Neural cell (in vitro differentiated cells): ENCODE measurements around the gene NFU1. TPM values are rescaled to one million over a fixed set of nuclear protein-coding genes. Genes with fewer than 3 reads are reported as not detected.

Experiments
- H2AFZ ChIP-seq: fragments of 200-600, 300-800 bp; sonication (generic), shearing (Covaris generic); 2 replicates; pipeline ENCODE4 v1.6.0; 2014; ENCODE audit warnings: low read depth, mild to moderate bottlenecking, antibody characterized with exemption, low read length, moderate library complexity
- H3F3A ChIP-seq: fragments of 200-600 bp; shearing (Covaris generic); 2 replicates; pipeline ENCODE4 v1.6.1; 2016; ENCODE audit warnings: mild to moderate bottlenecking, moderate library complexity, mixed read lengths, antibody characterized with exemption, low read length; ENCODE audit not compliant: insufficient read depth, poor library complexity, severe bottlenecking
- H3K27ac ChIP-seq: fragments of 200-600, 300-800 bp; sonication (generic), shearing (Covaris generic); 2 replicates; pipeline ENCODE4 v1.5.1; 2014; ENCODE audit warnings: mild to moderate bottlenecking, low read length, moderate library complexity
- H3K27me3 ChIP-seq: fragments of 300-800, 200-600 bp; sonication (generic), shearing (Covaris generic); 2 replicates; pipeline ENCODE4 v1.6.0; 2014; ENCODE audit warnings: mild to moderate bottlenecking, low read depth, low read length, moderate library complexity; ENCODE audit not compliant: insufficient read depth
- H3K36me3 ChIP-seq: fragments of 300-800, 200-600 bp; sonication (generic), shearing (Covaris generic); 2 replicates; pipeline ENCODE4 v1.5.1; 2014; ENCODE audit warnings: mild to moderate bottlenecking, antibody characterized with exemption, low read length, moderate library complexity; ENCODE audit not compliant: insufficient read depth
- H3K4me2 ChIP-seq: fragments of 300-800, 200-600 bp; sonication (generic), shearing (Covaris generic); 2 replicates; pipeline ENCODE4 v1.6.0; 2014; ENCODE audit warnings: mild to moderate bottlenecking, low read length
- H3K4me3 ChIP-seq: fragments of 300-800, 200-600 bp; sonication (generic), shearing (Covaris generic); 2 replicates; pipeline ENCODE4 v1.5.1; 2014; ENCODE audit warnings: mild to moderate bottlenecking, low read length, moderate library complexity
- H3K79me2 ChIP-seq: fragments of 200-600 bp; shearing (Covaris generic); replicated peaks from 2 replicates; pipeline ENCODE4 v1.6.0; 2014; ENCODE audit warnings: mild to moderate bottlenecking, low read length, moderate library complexity; ENCODE audit not compliant: insufficient read depth
- H3K9ac ChIP-seq: fragments of 300-800, 200-600 bp; sonication (generic), shearing (Covaris generic); 2 replicates; pipeline ENCODE4 v1.6.1; 2016; ENCODE audit warnings: mild to moderate bottlenecking, low read length, mixed read lengths
- H3K9me2 ChIP-seq: fragments of 200-600 bp; shearing (Covaris generic); 2 replicates; pipeline ENCODE4 v1.6.1; 2016; ENCODE audit warnings: mild to moderate bottlenecking, low read length, mixed read lengths; ENCODE audit not compliant: insufficient read depth
- H3K9me3 ChIP-seq: fragments of 200-600, 300-800 bp; sonication (generic), shearing (Covaris generic); 2 replicates; pipeline ENCODE4 v1.6.1; 2016; ENCODE audit warnings: mild to moderate bottlenecking, mixed run types, low read length, moderate library complexity, mixed read lengths
- H4K20me1 ChIP-seq: fragments of 200-600 bp; shearing (Covaris generic); 2 replicates; pipeline ENCODE4 v1.6.1; 2016; ENCODE audit warnings: mild to moderate bottlenecking, mixed run types; ENCODE audit not compliant: insufficient read depth
- EZH2 ChIP-seq: fragments of 200-600, 300-800 bp; shearing (Covaris generic), sonication (generic); IDR thresholded peaks from 2 replicates; pipeline ENCODE4 v1.6.1; 2014; ENCODE audit warnings: antibody characterized with exemption, low read length, borderline replicate concordance, mild to moderate bottlenecking; ENCODE audit not compliant: insufficient read depth, poor library complexity, severe bottlenecking
- MXI1 ChIP-seq: fragments of 450-650 bp; conservative IDR thresholded peaks from 2 replicates; pipeline ENCODE4 v1.6.1; 2014; ENCODE audit warnings: antibody characterized with exemption, mild to moderate bottlenecking; ENCODE audit not compliant: poor library complexity, severe bottlenecking
- POLR2AphosphoS5 ChIP-seq: IDR thresholded peaks from 2 replicates; pipeline ENCODE4 v1.6.1; 2012
- RAD21 ChIP-seq: fragments of 450-650 bp; conservative IDR thresholded peaks from 2 replicates; pipeline ENCODE4 v1.6.1; 2014; ENCODE audit warnings: antibody characterized with exemption, mild to moderate bottlenecking, moderate library complexity
- TAF1 ChIP-seq: IDR thresholded peaks from 2 replicates; pipeline ENCODE4 v1.6.1; 2012; ENCODE audit warnings: low read depth
- polyA plus RNA-seq: library from polyadenylated mRNA; depleted of rRNA; stranded (reverse); fragments of >200 nt; gene quantifications from 2 replicates; pipeline ENCODE4 v1.2.3, GENCODE V29; 2014
- TF ChIP-seq, protein P1 (sequence below): IDR thresholded peaks from 2 replicates; pipeline ENCODE4 v1.6.1; 2012; ENCODE audit warnings: borderline replicate concordance
- TF ChIP-seq, protein P2 (sequence below): fragments of 450-650 bp; IDR thresholded peaks from 2 replicates; pipeline ENCODE4 v1.5.1; 2014; ENCODE audit warnings: antibody characterized with exemption, mild to moderate bottlenecking, moderate library complexity; ENCODE audit not compliant: poor library complexity, severe bottlenecking

Gene NFU1
- polyA plus RNA-seq, 1 donor from 2014 or later: 116 TPM

DNA sequence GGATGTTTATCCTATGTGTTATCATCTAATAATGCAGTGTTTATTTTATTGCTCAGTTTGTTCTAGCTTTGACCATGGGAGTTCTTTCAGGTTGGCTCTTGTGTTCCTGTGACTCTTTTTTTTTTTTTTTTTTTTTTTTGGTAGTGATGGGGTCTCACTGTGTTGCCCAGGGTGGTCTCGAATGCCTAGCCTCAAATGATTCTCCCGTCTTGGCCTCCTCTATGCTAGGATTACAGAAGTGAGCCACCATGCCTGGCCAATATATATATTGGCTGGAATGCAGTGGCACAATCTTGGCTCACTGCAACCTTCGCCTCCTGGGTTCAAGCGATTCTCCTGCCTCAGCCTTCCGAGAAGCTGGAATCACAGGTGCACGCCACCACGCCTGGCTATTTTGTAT is 18.9 kb upstream of the NFU1 start:
- Histone ChIP-seq H3K27me3 (no peaks in the 10 kb centered on the region), H3K9ac (no peak overlapping the region), H3F3A (no peaks in the 10 kb centered on the region), H2AFZ (no peak overlapping the region), H3K9me2 (no peaks in the 10 kb centered on the region), H3K36me3 (no peaks in the 10 kb centered on the region), H3K4me2 (no peak overlapping the region), H3K4me3 (no peak overlapping the region), H3K79me2 (no peaks in the 10 kb centered on the region), H4K20me1 (no peaks in the 10 kb centered on the region), H3K9me3 (no peaks in the 10 kb centered on the region), H3K27ac (no peak overlapping the region)
- TF ChIP-seq, protein P1, sequence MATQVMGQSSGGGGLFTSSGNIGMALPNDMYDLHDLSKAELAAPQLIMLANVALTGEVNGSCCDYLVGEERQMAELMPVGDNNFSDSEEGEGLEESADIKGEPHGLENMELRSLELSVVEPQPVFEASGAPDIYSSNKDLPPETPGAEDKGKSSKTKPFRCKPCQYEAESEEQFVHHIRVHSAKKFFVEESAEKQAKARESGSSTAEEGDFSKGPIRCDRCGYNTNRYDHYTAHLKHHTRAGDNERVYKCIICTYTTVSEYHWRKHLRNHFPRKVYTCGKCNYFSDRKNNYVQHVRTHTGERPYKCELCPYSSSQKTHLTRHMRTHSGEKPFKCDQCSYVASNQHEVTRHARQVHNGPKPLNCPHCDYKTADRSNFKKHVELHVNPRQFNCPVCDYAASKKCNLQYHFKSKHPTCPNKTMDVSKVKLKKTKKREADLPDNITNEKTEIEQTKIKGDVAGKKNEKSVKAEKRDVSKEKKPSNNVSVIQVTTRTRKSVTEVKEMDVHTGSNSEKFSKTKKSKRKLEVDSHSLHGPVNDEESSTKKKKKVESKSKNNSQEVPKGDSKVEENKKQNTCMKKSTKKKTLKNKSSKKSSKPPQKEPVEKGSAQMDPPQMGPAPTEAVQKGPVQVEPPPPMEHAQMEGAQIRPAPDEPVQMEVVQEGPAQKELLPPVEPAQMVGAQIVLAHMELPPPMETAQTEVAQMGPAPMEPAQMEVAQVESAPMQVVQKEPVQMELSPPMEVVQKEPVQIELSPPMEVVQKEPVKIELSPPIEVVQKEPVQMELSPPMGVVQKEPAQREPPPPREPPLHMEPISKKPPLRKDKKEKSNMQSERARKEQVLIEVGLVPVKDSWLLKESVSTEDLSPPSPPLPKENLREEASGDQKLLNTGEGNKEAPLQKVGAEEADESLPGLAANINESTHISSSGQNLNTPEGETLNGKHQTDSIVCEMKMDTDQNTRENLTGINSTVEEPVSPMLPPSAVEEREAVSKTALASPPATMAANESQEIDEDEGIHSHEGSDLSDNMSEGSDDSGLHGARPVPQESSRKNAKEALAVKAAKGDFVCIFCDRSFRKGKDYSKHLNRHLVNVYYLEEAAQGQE: no peak
- no peak for TF ChIP-seq MXI1
- TF ChIP-seq POLR2AphosphoS5: no peak
- no peak for TF ChIP-seq EZH2
- no peak for TF ChIP-seq TAF1

DNA sequence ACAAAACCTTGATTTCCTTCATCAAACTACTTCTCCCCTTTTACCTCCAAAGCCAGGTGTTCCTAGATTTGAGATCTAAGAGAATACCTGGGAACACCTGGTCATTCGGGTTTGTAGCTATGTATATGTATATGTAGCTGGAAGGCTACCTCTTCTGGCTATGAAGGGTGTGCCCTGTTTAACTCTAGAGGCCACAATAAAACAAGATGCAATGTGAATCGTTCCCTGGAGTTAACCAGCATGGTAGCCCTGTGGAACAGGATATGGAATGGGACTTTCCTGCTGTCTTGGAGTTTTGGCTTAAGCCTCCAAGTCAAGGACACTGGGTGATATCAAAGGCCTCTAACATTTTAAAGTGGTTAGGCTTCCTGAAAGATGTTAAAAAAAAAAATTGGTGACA is 17.7 kb upstream of the NFU1 start:
- Histone ChIP-seq H2AFZ (no peak overlapping the region), H4K20me1 (no peaks in the 10 kb centered on the region), H3K4me3 (no peak overlapping the region), H3K4me2 (no peak overlapping the region), H3F3A (no peaks in the 10 kb centered on the region), H3K36me3 (no peaks in the 10 kb centered on the region), H3K9me3 (no peaks in the 10 kb centered on the region), H3K27ac (no peak overlapping the region), H3K27me3 (no peaks in the 10 kb centered on the region), H3K9ac (no peak overlapping the region), H3K9me2 (no peaks in the 10 kb centered on the region), H3K79me2 (no peaks in the 10 kb centered on the region)
- no peak for TF ChIP-seq POLR2AphosphoS5
- TF ChIP-seq, protein P1: no peak
- TF ChIP-seq EZH2: no peak
- TF ChIP-seq TAF1: no peak
- TF ChIP-seq RAD21: no peak
- TF ChIP-seq, protein P2, sequence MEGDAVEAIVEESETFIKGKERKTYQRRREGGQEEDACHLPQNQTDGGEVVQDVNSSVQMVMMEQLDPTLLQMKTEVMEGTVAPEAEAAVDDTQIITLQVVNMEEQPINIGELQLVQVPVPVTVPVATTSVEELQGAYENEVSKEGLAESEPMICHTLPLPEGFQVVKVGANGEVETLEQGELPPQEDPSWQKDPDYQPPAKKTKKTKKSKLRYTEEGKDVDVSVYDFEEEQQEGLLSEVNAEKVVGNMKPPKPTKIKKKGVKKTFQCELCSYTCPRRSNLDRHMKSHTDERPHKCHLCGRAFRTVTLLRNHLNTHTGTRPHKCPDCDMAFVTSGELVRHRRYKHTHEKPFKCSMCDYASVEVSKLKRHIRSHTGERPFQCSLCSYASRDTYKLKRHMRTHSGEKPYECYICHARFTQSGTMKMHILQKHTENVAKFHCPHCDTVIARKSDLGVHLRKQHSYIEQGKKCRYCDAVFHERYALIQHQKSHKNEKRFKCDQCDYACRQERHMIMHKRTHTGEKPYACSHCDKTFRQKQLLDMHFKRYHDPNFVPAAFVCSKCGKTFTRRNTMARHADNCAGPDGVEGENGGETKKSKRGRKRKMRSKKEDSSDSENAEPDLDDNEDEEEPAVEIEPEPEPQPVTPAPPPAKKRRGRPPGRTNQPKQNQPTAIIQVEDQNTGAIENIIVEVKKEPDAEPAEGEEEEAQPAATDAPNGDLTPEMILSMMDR: no peak
